ENCODE measurements around the gene GRIFIN. TPM values are rescaled to one million over a fixed set of nuclear protein-coding genes. Genes with fewer than 3 reads are reported as not detected.
"Not testable (repeated sequence)": the region's sequence is repeated elsewhere in the genome, so short reads cannot be mapped to it uniquely, and the experiment has no call there.

Gene GRIFIN
- total and polyA plus RNA-seq, 2 donors (not counting 1 experiment from before 2014, with no cell fraction given) = not detected

DNA sequence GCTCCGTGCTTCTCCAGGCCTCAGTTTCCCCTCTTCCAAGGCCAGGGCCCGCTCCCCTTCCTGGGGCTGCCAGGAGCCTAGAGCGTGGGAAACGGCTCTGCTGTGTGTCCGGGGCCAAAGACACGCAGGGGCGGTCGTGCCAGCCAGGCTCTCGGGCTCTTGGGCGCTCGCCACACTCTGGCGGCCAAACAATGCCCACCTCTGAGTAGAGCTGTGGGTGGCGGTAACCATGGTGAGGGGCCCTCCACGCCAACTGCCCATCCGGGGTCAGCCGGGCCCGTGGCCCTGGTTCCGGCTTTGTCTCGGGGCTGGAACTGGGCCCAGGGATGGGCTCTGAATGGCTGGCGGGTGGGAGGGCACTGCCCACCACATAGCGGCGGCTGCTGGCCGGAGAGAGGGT, 16.0 kb downstream of the GRIFIN start:
- Histone ChIP-seq H3K4me1 (ENCODE audit: control insufficient read depth in 2 of 2, insufficient read depth in 2 of 2, low read length in 2 of 2) (no peaks in the 10 kb centered on the region), H3K9ac (ENCODE audit: low read length) (no peak overlapping the region), H3K9me3 (ENCODE audit: control extremely low read depth in 1 of 3, control insufficient read depth in 2 of 3, insufficient read depth in 1 of 3, low read length in 2 of 3) (peaks cover 0 to 5% (median 0%) of the 10 kb centered on the region in 3 donors), H2AFZ (ENCODE audit: insufficient read depth, low read depth, low read length, poor library complexity, severe bottlenecking) (no peak overlapping the region), H4K20me1 (ENCODE audit: control insufficient read depth, insufficient read depth, low read length, poor library complexity, severe bottlenecking) (no peaks in the 10 kb centered on the region), H3K4me3 (ENCODE audit: control extremely low read depth in 1 of 5, extremely low read depth in 1 of 5, insufficient read depth in 1 of 5, low read depth in 2 of 5, low read length in 4 of 5) (no peak overlapping the region), H3K36me3 (replicated peaks in 1 of 2; ENCODE audit: control extremely low read depth in 1 of 2, control insufficient read depth in 1 of 2, extremely low read depth in 1 of 2, insufficient read depth in 2 of 2, low read length in 1 of 2) (no peaks in the 10 kb centered on the region), H3K27ac (ENCODE audit: low read length in 2 of 2) (no peak overlapping the region), H3K4me2 (replicated peaks; ENCODE audit: low read depth, low read length, poor library complexity, severe bottlenecking) (no peak overlapping the region), H3K79me2 (ENCODE audit: control insufficient read depth, insufficient read depth, low read length) (no peaks in the 10 kb centered on the region), H3K27me3 (replicated peaks in 1 of 4; ENCODE audit: control extremely low read depth in 1 of 4, control insufficient read depth in 3 of 4, insufficient read depth in 4 of 4, low read length in 3 of 4) (no peaks in the 10 kb centered on the region)
- ATAC-seq (ENCODE audit: low read depth) (no peak), DNase-seq (no peak)
- H3K27me3 Mint-ChIP-seq = no peaks in the 10 kb centered on the region
- no peak overlapping the region for H3K4me3 Mint-ChIP-seq
- intact Hi-C loops (cut with micrococcal nuclease) = no loop called here
- peaks cover under 1% of the 10 kb centered on the region for H3K9me3 Mint-ChIP-seq (ENCODE audit: insufficient read depth)
- WGBS (ENCODE audit: insufficient coverage) = 95% methylated on average over 22 of the region's 23 CpGs
- no peak overlapping the region for H3K27ac Mint-ChIP-seq
- peaks cover 2% of the 10 kb centered on the region for H3K4me1 Mint-ChIP-seq
- CTCF ChIA-PET = interaction anchor here (0.6 to 1.5 kb wide), 3 partner anchors 9 to 93 kb away, joined by 3 to 4 read pairs (median 3); no protein-coding TSS in a partner anchor
- POLR2A ChIA-PET = no interaction called here
- TF ChIP-seq EZH2 (IDR thresholded peaks at IDR 0.05; ENCODE audit: borderline replicate concordance, insufficient read depth, low read depth, low read length, poor library complexity, severe bottlenecking) = no peak
- TF ChIP-seq, protein P1, sequence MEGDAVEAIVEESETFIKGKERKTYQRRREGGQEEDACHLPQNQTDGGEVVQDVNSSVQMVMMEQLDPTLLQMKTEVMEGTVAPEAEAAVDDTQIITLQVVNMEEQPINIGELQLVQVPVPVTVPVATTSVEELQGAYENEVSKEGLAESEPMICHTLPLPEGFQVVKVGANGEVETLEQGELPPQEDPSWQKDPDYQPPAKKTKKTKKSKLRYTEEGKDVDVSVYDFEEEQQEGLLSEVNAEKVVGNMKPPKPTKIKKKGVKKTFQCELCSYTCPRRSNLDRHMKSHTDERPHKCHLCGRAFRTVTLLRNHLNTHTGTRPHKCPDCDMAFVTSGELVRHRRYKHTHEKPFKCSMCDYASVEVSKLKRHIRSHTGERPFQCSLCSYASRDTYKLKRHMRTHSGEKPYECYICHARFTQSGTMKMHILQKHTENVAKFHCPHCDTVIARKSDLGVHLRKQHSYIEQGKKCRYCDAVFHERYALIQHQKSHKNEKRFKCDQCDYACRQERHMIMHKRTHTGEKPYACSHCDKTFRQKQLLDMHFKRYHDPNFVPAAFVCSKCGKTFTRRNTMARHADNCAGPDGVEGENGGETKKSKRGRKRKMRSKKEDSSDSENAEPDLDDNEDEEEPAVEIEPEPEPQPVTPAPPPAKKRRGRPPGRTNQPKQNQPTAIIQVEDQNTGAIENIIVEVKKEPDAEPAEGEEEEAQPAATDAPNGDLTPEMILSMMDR (IDR thresholded peaks at IDR 0.05) = no peak

DNA sequence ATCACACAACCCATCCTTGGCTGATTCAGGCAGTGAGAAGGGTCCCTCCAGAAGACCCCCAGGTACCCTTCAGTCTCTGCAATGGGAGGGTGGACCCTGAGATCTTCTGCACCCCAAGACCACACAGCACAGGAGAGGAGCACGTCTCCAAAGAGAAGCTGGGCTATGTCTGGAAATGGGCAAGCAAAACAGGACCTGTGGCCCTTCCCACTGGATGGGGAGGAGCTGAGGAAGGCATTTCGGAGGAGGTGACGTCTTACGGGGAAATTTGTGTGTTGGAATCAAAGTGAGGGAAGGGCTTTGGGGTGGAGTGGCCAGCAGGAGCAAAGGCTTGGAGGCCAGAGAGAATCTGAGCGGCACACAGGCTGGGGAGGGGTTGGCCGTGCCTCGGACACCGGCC, 16.5 kb downstream of the GRIFIN start:
- DNase-seq (no peak), ATAC-seq (ENCODE audit: low read depth) (no peak)
- no peaks in the 10 kb centered on the region for H3K4me1 ChIP-seq (ENCODE audit: control insufficient read depth in 2 of 2, insufficient read depth in 2 of 2, low read length in 2 of 2)
- H3K4me2 ChIP-seq (replicated peaks; ENCODE audit: low read depth, low read length, poor library complexity, severe bottlenecking) = no peak overlapping the region
- WGBS (ENCODE audit: insufficient coverage) = 94% methylated on average over 8 of the region's 8 CpGs
- intact Hi-C loops (cut with micrococcal nuclease) = loop anchor here (10.0 kb wide), 1 partner anchor 695 kb away; no protein-coding TSS in a partner anchor
- POLR2A ChIA-PET = no interaction called here
- H3K9me3 Mint-ChIP-seq (ENCODE audit: insufficient read depth) = peaks cover 2% of the 10 kb centered on the region
- no peaks in the 10 kb centered on the region for H4K20me1 ChIP-seq (ENCODE audit: control insufficient read depth, insufficient read depth, low read length, poor library complexity, severe bottlenecking)
- no peak overlapping the region for H3K4me3 Mint-ChIP-seq
- no peaks in the 10 kb centered on the region for H3K27me3 ChIP-seq (replicated peaks in 1 of 4; ENCODE audit: control extremely low read depth in 1 of 4, control insufficient read depth in 3 of 4, insufficient read depth in 4 of 4, low read length in 3 of 4)
- H3K79me2 ChIP-seq (ENCODE audit: control insufficient read depth, insufficient read depth, low read length) = no peaks in the 10 kb centered on the region
- H3K4me1 Mint-ChIP-seq = peaks cover 2% of the 10 kb centered on the region
- no peak overlapping the region for H3K4me3 ChIP-seq (ENCODE audit: control extremely low read depth in 1 of 5, extremely low read depth in 1 of 5, insufficient read depth in 1 of 5, low read depth in 2 of 5, low read length in 4 of 5)
- no peak overlapping the region for H3K9ac ChIP-seq (ENCODE audit: low read length)
- no peak overlapping the region for H2AFZ ChIP-seq (ENCODE audit: insufficient read depth, low read depth, low read length, poor library complexity, severe bottlenecking)
- TF ChIP-seq, protein P1 (IDR thresholded peaks at IDR 0.05) = no peak
- TF ChIP-seq EZH2 (IDR thresholded peaks at IDR 0.05; ENCODE audit: borderline replicate concordance, insufficient read depth, low read depth, low read length, poor library complexity, severe bottlenecking) = no peak
- no peak overlapping the region for H3K27ac ChIP-seq (ENCODE audit: low read length in 2 of 2)
- no peaks in the 10 kb centered on the region for H3K27me3 Mint-ChIP-seq
- no peaks in the 10 kb centered on the region for H3K36me3 ChIP-seq (replicated peaks in 1 of 2; ENCODE audit: control extremely low read depth in 1 of 2, control insufficient read depth in 1 of 2, extremely low read depth in 1 of 2, insufficient read depth in 2 of 2, low read length in 1 of 2)
- peaks cover 0 to 9% (median 0%) of the 10 kb centered on the region in 3 donors for H3K9me3 ChIP-seq (ENCODE audit: control extremely low read depth in 1 of 3, control insufficient read depth in 2 of 3, insufficient read depth in 1 of 3, low read length in 2 of 3)
- H3K27ac Mint-ChIP-seq = no peak overlapping the region
- CTCF ChIA-PET = interaction anchor here (0.7 kb wide), 2 partner anchors 8 to 119 kb away, joined by 3 read pairs; no protein-coding TSS in a partner anchor

DNA sequence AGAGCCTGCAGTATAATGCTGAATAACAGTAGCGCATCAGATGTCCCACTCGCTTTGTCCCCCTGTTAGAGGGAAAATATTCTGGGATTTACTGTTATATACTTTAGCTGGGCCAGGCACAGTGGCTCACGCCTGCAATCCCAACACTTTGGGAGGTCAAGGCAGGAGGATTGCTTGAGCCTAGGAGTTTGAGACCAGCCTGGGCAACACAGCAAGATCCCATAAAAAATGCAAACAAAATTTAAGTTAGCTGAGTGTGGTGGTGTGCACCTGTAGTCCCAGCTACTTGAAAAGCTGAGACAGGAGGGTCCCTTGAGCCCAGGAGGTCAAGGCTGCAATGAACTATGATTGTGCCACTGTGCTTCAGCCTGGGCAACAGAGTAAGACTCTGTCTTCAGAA, 22.3 kb downstream of the GRIFIN start:
- H3K27me3 ChIP-seq (replicated peaks in 1 of 4; ENCODE audit: control extremely low read depth in 1 of 4, control insufficient read depth in 3 of 4, insufficient read depth in 4 of 4, low read length in 3 of 4); H3K9ac ChIP-seq (ENCODE audit: low read length); H3K4me2 ChIP-seq (replicated peaks; ENCODE audit: low read depth, low read length, poor library complexity, severe bottlenecking); H3K4me3 ChIP-seq (ENCODE audit: control extremely low read depth in 1 of 5, extremely low read depth in 1 of 5, insufficient read depth in 1 of 5, low read depth in 2 of 5, low read length in 4 of 5); H3K36me3 ChIP-seq (replicated peaks in 1 of 2; ENCODE audit: control extremely low read depth in 1 of 2, control insufficient read depth in 1 of 2, extremely low read depth in 1 of 2, insufficient read depth in 2 of 2, low read length in 1 of 2); H3K27ac Mint-ChIP-seq; H3K27ac ChIP-seq (ENCODE audit: low read length in 2 of 2); H3K79me2 ChIP-seq (ENCODE audit: control insufficient read depth, insufficient read depth, low read length); H2AFZ ChIP-seq (ENCODE audit: insufficient read depth, low read depth, low read length, poor library complexity, severe bottlenecking); H3K4me3 Mint-ChIP-seq; H4K20me1 ChIP-seq (ENCODE audit: control insufficient read depth, insufficient read depth, low read length, poor library complexity, severe bottlenecking); DNase-seq; POLR2A ChIA-PET; ATAC-seq (ENCODE audit: low read depth); H3K9me3 Mint-ChIP-seq (ENCODE audit: insufficient read depth); H3K9me3 ChIP-seq (ENCODE audit: control extremely low read depth in 1 of 3, control insufficient read depth in 2 of 3, insufficient read depth in 1 of 3, low read length in 2 of 3); H3K27me3 Mint-ChIP-seq: not testable (repeated sequence)
- intact Hi-C loops (cut with micrococcal nuclease) = loop anchor here (5.0 to 10.0 kb wide), 2 partner anchors 388 to 701 kb away; partner anchors contain the start of gene GNA12
- CTCF ChIA-PET = interaction anchor here (1.0 to 6.2 kb wide), 4 partner anchors 10 to 257 kb away, joined by 3 to 104 read pairs (median 34); no protein-coding TSS in a partner anchor
- 80% methylated on average over 2 of the region's 3 CpGs for WGBS (ENCODE audit: insufficient coverage)
- H3K4me1 Mint-ChIP-seq = peaks cover 12% of the 10 kb centered on the region
- peaks cover 8 to 11% of the 10 kb centered on the region in 2 donors for H3K4me1 ChIP-seq (ENCODE audit: control insufficient read depth in 2 of 2, insufficient read depth in 2 of 2, low read length in 2 of 2)
